Thyroid gland (tissue), 4 donors: Measurements from ENCODE around the gene MICB.

ENCODE experiments used
- POLR2A ChIP-seq, 2 donors: fragments of 450-650 bp; IDR thresholded peaks; one replicate each; pipeline ENCODE4 v1.6.1; 2017; ENCODE audit warnings: antibody characterized with exemption in 2 of 2, mild to moderate bottlenecking in 2 of 2, moderate library complexity in 1 of 2
- TF ChIP-seq, protein P1 (sequence below), 6 experiments: fragments of 200-600 bp in 3 of 6; fragments of 450-650 bp in 3 of 6; sonication (generic) in 3 of 6; IDR thresholded peaks; one replicate each; pipeline ENCODE4 v1.5.1; 2016 to 2019; ENCODE audit warnings: antibody characterized with exemption in 6 of 6, mild to moderate bottlenecking in 2 of 6, inconsistent platforms in 1 of 6, moderate library complexity in 1 of 6

DNA sequence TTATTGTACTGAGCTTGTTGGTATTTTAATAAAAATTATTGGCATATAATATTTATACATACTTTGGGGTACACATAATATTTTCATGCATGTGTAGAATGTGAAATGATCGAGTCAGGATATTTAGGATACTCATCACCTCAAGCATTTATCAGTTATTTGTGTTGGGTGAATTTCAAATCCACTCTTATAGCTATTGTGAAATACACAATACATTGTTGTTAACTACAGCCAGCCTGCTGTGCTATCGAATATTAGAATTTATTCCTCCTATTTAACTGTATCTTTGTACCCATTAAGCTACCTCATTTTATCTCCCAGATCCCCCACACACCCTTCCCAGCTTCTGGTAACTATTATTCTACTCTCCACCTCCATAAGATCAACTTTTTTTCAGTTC lies 14.6 kb upstream of the MICB start:
- TF ChIP-seq POLR2A (IDR thresholded peaks at IDR 0.05), result no peak
- TF ChIP-seq, protein P1, sequence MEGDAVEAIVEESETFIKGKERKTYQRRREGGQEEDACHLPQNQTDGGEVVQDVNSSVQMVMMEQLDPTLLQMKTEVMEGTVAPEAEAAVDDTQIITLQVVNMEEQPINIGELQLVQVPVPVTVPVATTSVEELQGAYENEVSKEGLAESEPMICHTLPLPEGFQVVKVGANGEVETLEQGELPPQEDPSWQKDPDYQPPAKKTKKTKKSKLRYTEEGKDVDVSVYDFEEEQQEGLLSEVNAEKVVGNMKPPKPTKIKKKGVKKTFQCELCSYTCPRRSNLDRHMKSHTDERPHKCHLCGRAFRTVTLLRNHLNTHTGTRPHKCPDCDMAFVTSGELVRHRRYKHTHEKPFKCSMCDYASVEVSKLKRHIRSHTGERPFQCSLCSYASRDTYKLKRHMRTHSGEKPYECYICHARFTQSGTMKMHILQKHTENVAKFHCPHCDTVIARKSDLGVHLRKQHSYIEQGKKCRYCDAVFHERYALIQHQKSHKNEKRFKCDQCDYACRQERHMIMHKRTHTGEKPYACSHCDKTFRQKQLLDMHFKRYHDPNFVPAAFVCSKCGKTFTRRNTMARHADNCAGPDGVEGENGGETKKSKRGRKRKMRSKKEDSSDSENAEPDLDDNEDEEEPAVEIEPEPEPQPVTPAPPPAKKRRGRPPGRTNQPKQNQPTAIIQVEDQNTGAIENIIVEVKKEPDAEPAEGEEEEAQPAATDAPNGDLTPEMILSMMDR (IDR thresholded peaks at IDR 0.05), result no peak
